ENCODE results near the gene PRSS3.
"Not testable (repeated sequence)": the region's sequence is repeated elsewhere in the genome, so short reads cannot be mapped to it uniquely, and the experiment has no call there.

The PRSS3 gene

DNA sequence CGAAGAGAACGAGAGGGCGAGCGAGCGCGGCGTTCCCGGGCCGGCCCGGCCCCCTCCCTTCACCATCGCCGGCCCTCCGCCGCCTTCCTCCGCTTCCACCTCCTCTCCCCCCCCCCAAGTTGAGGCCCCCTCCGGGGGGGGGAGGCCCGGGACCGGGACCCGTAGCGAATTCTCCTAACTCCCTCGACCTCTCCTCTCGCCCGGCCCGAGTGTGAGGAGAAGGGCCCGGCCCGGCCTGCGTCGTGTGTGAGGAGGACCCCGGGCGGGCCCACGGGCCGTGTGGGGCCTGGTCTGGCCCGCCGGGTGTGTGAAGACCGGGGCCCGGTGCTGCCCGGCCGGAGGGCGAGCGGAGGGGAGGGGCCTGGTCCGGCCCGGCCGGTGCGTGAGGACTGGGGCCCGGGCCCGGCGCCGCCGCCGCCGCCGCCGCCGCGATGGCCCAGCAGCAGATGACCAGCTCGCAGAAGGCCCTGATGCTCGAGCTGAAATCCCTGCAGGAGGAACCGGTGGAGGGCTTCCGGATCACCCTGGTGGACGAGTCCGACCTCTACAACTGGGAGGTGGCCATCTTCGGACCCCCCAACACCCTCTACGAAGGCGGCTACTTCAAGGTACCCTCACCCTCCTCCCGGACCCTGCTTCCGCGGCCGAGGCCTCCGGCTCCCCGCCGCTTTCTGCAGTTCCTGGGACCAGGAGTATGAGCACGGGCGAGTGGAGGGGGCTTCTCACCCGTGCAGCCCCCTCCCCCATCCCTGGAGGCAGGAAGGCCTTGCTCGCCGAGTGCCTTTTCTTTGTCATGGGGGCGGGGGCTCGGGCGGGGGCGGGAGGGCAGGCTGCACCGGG lies 22.2 kb downstream of the PRSS3 start:
- peak in 45 of 56 donors; percentile 27 to 85 (median 64) for DNase-seq

DNA sequence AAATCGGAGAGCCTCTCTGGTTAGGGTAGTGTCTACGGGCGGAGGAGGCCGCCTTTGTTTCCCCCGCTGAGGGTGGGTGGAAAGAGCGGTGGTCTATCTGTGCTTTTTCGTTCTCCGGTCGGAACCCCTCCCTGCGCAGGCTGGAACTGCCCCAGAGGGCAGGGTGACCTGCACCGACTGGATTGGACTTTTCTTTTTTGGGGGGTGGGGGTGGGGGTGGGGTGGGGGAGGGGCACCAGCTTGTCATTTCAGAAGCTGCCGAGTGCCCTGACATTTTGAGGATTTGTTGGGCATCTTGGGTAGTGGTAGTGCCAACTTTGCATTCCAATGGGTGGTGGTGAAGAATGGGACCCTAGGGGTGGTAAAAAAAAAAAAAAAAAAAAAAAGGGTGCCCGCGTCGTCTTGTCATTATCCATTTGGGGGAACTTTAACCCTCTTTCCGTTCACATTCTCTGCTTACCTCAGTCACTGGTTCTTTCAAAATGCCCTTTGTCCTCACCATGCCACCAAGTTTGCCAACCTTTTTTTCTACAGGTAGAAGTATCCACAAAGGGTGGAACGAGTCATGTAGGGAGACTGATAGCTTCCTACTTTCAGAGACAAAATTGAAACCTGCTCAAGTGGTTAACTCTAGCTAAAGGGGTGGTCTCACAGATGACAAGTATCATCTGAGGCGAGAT lies 22.9 kb downstream of the PRSS3 start:
- DNase-seq = peak in 14 of 56 donors; percentile 24 to 71 (median 46)

DNA sequence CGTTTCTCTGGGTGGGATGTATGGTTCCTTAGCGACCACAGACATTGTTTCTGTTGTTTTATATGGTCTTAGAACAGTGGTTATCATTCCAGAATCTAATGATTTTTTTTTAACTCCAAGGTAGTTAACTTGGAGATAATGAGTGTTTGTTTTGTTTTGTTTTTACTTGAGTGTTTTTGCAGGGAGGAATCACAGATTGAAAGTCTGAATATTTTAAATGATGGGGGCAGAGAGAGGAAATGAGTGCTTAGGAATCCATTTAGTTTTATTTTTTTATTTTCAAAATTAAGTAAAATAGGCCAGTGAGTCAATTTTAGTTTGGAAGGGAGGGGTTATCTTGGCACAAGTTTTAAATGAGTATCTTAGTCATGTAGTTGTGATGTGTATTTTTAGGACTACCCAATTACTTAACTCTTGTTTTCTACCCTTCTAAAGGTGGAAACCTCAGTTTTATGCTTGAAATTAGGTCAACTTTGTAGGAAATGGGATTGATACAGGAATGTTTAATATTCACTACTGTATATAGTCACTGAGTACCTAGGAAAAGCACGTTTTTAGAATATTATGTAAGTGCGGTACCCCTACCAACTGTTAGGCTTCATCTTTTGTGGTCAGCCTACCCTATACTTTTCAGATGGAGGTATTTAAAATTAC lies 23.6 kb downstream of the PRSS3 start:
- no peak for DNase-seq

DNA sequence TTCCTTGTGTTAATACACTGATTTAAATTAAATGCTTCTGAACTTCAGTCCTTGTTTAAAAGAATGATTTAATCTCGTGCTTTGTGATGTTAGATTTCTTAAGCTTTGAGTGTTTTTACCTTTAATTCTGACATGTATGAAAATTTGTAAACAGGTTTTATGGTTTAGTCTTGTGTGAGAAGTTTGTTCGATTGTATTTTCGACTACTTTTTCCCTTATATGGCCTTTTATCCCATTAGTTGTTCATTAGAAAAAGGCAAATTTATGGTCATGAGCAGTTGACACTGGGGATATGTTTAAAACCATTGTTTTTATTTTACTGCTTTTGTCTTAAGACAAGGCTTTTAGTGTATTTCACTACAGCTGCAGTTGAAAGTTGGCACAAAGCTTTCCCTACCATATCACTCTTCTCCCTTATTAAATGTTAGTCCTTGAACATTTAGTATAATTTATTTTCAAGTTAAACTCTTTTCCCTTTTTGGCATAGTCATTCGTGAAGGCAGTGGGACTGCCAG lies 24.9 kb downstream of the PRSS3 start:
- DNase-seq = no peak

DNA sequence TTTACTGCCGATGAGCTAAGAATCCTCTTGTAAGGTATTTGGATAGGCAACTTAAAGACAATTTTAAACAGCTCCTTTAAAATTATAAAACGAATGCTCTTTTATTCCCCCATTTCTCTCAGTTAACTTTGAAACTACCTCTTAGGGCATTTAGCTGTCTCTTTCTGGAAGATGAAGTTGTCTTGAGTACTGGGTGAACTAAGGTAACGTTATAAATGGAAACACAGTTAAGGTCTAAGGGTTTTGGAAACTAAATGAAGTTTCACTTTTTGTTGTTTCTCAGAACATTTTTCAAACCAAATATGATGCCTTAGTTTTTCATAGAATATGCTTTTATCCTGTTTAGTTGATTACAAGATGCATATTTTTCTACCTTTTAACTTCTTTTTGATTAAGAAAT lies 28.4 kb downstream of the PRSS3 start:
- DNase-seq = no peak

DNA sequence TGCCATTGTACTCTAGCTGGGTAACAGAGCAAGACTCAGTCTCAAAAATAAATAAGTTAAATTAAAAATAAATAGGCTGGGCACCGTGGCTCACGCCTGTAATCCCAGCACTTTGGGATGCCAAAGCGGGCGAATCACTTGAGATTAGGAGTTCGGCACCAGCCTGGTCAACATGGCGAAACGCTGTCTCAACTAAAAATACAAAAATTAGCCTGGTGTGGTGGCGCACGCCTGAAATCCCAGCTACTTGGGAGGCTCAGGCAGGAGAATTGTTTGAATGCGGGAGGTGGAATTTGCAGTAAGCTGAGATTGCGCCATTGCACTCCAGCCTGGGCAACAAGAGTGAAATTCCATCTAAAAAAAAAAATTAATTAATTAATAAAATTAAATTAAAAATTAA lies 31.9 kb downstream of the PRSS3 start:
- DNase-seq = not testable (repeated sequence)

DNA sequence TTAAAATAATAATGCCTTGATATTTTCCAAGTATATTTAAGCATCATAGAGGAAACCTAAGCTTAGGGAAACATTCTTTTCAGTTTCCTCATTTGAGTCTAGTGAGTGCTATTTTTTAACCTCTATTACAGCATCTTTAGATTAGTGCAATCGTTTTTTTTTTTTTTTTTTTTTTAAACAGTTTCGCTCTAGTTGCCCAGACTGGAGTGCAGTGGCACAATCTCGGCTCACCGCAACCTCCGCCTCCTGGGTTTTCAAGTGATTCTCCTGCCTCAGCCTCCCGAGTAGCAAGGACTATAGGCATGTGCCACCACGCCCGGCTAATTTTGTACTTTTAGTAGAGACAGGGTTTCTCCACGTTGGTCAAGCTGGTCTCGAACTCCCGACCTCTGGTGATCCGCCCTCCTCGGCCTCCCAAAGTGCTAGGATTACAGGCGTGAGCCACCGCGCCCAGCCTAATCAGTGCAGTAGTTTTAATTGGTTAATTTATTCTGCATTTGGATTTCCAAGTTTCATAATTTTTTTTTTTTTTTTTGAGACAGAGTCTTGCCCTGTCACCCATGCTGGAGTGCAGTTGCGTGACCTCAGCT lies 34.4 kb downstream of the PRSS3 start:
- not testable (repeated sequence) for DNase-seq

DNA sequence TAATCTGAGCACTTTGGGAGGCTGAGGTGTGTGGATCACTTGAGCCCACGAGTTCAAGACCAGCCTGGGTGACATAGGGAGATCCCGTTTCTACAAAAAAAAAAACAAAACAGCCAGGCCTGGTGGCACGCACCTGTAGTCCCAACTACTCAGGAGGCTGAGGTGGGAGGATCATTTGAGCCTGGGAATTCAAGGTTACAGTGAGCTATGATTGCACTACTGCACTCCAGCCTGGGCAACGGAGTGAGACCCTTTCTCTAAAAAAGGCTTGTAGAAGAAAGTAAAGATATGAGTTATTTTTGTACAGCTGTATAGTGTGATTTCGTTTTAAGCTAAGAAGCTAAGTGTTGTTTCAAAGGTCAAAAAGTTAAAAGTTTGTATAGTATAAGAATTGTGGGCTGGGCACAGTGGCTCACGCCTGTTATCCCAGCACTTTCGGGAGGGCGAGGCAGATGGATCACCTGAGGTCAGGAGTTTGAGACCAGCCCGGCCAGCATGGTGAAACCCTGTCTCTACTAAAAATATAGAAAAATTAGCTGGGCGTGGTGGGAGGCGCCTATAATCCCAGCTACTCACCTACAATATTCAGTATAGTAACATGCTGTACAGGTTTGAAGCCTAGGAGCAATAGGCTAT lies 40.4 kb downstream of the PRSS3 start:
- DNase-seq = no peak

DNA sequence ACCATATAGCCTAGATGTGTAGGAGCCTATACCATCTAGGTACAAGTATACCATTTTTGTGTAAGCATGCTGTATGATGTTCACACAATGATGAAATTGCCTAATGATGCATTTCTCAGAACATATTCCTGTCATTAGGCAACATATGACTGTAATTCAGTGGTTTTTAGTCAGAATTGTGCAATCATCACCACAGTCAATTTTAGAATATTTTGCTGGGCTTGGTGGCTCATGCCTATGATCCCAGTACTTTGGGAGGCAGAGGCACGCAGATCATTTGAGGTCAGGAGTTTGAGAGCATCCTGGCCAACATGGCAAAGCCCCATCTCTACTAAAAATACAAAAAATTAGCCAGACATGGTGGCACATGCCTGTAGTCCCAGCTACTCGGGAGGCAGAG lies 40.9 kb downstream of the PRSS3 start:
- not testable (repeated sequence) for DNase-seq

DNA sequence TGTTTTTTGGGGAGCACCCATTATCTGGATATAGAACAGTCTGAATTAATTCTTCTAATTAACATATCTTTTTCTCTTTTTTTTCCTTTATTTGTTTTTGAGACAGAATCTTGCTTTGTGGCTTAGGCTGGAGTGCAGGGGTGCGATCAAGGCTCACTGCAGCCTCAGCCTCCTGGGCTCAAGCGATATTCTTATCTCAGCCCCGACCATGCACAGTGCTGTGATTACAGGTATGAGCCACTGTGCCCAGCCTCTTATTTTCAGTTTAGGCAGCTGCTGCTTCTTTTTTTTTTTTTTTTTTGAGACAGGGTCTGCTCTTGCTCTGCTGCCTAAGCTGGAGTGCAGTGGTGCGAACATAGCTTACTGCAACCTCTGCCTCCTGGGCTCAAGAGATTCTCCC lies 41.8 kb downstream of the PRSS3 start:
- no peak for DNase-seq

DNA sequence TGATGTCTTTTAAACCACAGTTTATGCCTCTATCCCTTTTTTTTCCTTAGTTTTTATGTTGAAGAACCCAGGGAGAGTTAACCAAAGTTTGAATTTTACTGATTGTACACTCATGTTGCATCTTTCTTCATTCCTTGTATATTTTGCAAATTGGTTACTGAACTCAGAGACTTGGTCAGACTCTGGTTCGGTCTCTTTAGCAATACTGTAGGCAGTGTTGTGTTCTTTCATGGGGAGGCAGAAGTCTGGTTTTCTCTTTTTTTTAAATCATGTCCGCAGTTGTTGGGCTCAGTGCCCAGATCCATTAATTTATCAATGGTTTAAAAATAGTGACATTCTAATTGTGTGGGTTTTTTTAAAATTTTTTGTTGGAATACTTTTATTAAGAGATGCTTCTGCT lies 45.0 kb downstream of the PRSS3 start:
- no peak for DNase-seq

DNA sequence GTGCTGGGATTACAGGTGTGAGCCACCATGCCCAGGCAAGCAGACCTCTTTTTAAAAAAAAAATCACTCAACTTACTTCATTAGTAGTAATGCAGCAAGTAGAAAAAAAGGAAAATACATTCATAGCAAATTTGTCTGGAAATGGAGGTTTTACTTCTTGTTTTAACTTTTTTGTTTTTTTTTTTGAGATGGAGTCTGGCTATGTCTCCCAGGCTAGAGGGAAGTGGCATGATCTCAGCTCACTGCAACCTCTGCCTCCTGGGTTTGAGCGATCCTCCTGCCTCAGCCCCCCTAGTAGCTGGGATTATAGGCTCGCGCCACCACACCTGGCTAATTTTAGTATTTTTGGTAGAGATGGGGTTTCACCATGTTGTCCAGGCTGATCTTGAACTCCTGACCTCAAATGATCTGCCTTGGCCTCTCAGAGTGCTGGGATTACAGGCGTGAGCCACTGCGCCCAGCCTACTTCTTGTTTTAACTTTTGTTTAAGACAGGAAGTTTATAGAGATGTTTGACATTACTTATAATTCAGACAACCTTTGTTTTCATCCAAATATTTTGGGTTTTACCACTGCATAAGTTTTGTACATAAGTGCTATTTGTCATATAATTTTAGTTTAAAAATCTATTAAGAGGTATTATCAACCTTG lies 48.1 kb downstream of the PRSS3 start:
- no peak for DNase-seq

DNA sequence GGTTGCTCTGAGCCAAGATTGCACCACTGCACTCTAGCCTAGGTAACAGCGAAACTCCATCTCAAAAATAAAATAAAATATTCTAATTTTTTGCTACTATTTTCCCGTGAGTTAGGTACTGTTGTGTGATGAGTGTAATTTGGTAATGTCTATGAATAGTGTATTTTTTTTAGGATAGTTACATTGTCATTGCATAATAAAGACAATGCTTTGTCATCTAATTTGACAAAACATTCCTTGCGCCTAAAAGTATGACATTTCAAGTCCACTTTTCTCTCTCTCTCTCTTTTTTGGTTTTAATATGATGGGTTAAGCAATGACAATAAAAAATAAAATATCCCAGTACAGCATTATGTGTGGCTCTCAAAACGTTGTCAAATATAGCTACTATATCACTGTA lies 50.9 kb downstream of the PRSS3 start:
- no peak for DNase-seq

DNA sequence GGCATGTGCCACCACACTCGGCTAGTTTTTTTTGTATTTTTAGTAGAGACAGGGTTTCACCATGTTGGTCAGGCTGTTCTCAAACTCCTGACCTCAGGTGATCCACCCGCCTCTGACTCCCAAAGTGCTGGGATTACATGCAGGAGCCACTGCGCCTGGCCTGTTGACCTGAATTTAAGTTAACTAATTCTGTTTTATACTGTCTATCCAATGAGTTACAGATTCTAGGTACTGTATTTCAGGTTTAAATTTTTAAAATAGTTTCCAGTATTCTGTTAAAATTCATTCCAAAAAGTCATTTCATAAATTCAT lies 52.5 kb downstream of the PRSS3 start:
- DNase-seq = not testable (repeated sequence)

Measured in amygdala (tissue), 56 donors.